Motor neuron (in vitro differentiated cells): Measurements from ENCODE around the gene TMEM171. TPM values are rescaled to one million over a fixed set of nuclear protein-coding genes. Genes with fewer than 3 reads are reported as not detected.

Experiments used
- ATAC-seq, 8 experiments: fragments of 200-7000 bp; cut with Tn5 transposase; replicated peaks in 6 of 8; 2 replicates each; pipeline ENCODE4 v1.8.0; 2021; ENCODE audit warnings: mild to moderate bottlenecking in 8 of 8, moderate library complexity in 8 of 8
- H3K27ac ChIP-seq, 2 donors: fragments of 250-450 bp; sonication (Bioruptor Pico); 2 replicates each; pipeline ENCODE4 v1.9.0; 2021; ENCODE audit warnings: antibody characterized with exemption in 2 of 2, mild to moderate bottlenecking in 2 of 2, moderate library complexity in 1 of 2
- H3K4me1 ChIP-seq, 2 donors: fragments of 250-450 bp; sonication (Bioruptor Pico); replicated peaks in 1 of 2; 2 replicates each; pipeline ENCODE4 v1.6.1; 2021; ENCODE audit warnings: antibody characterized with exemption in 2 of 2, mild to moderate bottlenecking in 2 of 2, moderate library complexity in 1 of 2
- H3K4me3 ChIP-seq, 5 donors: fragments of 250-450 bp; sonication (Bioruptor Pico); 2 replicates each; pipeline ENCODE4 v1.9.0; 2021; ENCODE audit warnings: antibody characterized with exemption in 5 of 5, mild to moderate bottlenecking in 5 of 5, moderate library complexity in 4 of 5
- WGBS, 10 experiments: fragments of 450-650 bp; shearing (Covaris generic); methylation state at CpG; one replicate each; pipeline ENCODE4 v1.0.0; 2022; 5-methylcytosine and 5-hydroxymethylcytosine counted together
- in situ Hi-C, 9 experiments: fragments of 400-800 bp; cut with MboI; loops; one replicate each; pipeline ENCODE4 v1.15.0; 2021; ENCODE audit warnings: low sequenced_read_pairs in 9 of 9, low pct_unique_long_range_greater_than_20kb in 2 of 9; ENCODE audit not compliant: unreplicated experiment in 9 of 9
- total RNA-seq, 8 experiments: library from RNA; unstranded; fragments of 300-600 nt; gene quantifications; 2 replicates each; pipeline versions ENCODE4 v1.2.3 to v1.2.4, GENCODE V29; 2022

Gene TMEM171
- total RNA-seq, 8 experiments from 2014 or later, result 0.11 to 7.4 (median 0.85) TPM; not detected in 3

DNA sequence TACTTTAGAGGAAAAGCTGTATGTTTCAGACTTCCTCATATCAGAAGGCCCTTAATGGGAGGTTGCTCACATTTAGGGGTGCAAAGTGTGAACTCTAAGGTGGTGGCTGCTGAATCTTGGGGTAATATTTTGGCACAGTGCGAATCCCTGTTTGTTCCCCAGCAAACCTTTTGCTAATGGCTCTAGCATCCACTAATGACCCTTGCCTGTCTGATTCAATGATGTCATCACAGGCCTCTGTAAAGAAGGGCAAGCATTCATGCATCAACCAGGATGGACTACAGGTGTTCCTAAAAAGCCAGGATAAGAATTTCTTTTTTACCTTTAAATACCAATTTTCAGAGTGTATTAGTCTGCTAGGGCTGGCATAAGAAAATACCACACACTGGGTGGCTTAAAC, 20.4 kb downstream of the TMEM171 start:
- no peak for ATAC-seq
- in situ Hi-C loops, result no loop called here
- Histone ChIP-seq H3K4me3 (no peak overlapping the region), H3K4me1 (no peaks in the 10 kb centered on the region), H3K27ac (no peak overlapping the region)
- WGBS, 10 experiments, result 80 to 100% (median 100%) methylated on average over 1 of the region's 1 CpG; no CpG with 5 or more reads in 4 of the 10 experiments

DNA sequence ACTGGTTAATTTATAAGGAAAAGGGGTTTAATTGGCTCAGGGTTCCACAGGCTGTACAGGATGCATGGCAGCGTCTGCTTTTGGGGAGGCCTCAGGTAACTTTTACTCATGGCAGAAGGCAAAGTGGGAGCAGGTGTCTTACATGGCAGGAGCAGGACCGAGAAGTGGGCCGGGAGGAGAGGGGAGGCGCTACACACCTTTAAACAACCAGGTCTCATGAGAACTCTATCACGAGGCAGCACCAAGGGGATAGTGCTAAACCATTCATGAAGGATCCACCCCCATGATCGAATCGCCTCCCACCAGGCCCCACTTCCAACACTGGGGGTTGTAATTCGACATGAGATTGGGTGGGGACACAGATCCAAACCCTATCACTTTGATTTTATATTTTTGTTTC, 21.7 kb downstream of the TMEM171 start:
- H3K4me3 ChIP-seq, result no peak overlapping the region
- WGBS, 10 experiments, result 31 to 94% (median 73%) methylated on average over 1 to 8 of the region's 8 CpGs
- in situ Hi-C loops, result no loop called here
- no peaks in the 10 kb centered on the region for H3K4me1 ChIP-seq
- no peak for ATAC-seq
- H3K27ac ChIP-seq, result no peak overlapping the region

GRCh38 chr5:73143716-73144115, 23.3 kb downstream of the TMEM171 start:
- no peak overlapping the region for H3K27ac ChIP-seq
- in situ Hi-C loops, result no loop called here
- no peaks in the 10 kb centered on the region for H3K4me1 ChIP-seq
- no peak overlapping the region for H3K4me3 ChIP-seq
- no peak for ATAC-seq
- WGBS, 10 experiments, result 45 to 100% (median 84%) methylated on average over 2 to 5 of the region's 6 CpGs

DNA sequence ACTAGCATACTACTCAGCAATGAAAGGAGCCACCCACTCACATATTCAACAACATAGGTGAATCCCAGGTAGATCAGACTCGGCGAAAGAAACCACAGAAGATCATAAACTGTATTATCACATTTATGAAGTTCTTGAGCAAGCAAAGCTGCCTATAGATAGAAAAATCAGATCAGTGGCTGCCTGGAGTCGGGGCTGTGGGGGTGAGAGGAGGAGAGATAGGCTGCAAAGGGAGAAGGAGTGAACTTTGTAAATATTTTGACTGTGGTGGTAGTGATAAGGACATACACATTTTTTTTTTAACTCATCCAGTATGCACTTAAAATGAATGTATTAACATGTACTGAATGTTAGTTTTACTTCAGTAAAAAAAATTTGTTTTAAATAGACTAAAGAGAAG, 29.2 kb downstream of the TMEM171 start:
- Histone ChIP-seq H3K4me1 (no peaks in the 10 kb centered on the region), H3K27ac (no peak overlapping the region), H3K4me3 (no peak overlapping the region)
- WGBS, 10 experiments, result 37 to 72% (median 44%) methylated on average over 1 to 3 of the region's 3 CpGs
- in situ Hi-C loops, result no loop called here
- ATAC-seq, result no peak

GRCh38 chr5:73150876-73151275, 30.5 kb downstream of the TMEM171 start:
- no peak for ATAC-seq
- in situ Hi-C loops, result no loop called here
- 59 to 100% (median 71%) methylated on average over 1 to 6 of the region's 7 CpGs; no CpG with 5 or more reads in 2 of the 10 experiments for WGBS, 10 experiments
- Histone ChIP-seq H3K4me1 (no peaks in the 10 kb centered on the region), H3K4me3 (no peak overlapping the region), H3K27ac (no peak overlapping the region)

DNA sequence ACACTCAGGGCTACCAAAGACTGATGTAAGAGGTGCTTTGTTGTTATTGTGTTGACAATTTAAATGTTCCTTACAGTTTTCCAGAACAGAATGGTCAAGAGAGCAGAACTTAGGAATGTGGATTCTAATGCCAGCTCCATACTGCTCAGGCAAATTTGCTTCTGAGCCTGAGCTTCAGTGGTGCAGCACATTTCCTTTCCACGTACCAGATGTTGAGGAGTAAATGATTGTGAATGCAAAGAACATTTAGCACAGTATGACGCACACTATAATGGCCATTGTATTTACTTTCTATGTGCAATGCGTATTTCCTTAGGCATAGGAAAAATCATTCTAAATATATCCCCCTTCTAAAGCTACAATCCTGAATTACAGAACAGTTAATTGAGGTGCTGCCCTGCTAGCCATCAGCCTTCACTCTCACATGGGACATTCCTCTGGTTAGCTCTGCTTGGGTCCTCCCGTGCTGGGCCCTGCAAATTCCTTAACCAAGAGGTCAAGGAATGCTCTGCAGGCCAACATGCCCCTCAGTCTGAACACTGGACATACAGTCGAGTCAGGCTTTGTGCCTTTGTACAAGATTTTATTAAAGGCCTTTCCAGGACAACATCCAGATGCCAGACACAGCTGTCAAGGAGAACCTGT, 31.5 kb downstream of the TMEM171 start:
- H3K27ac ChIP-seq, result no peak overlapping the region
- H3K4me3 ChIP-seq, result no peak overlapping the region
- no peaks in the 10 kb centered on the region for H3K4me1 ChIP-seq
- ATAC-seq, result peak in 3 of 8 experiments; percentile 28 to 94 (median 49)
- in situ Hi-C loops, result no loop called here
- 8 to 100% (median 67%) methylated on average over 1 to 5 of the region's 5 CpGs; no CpG with 5 or more reads in 1 of the 10 experiments for WGBS, 10 experiments

- no peak for ATAC-seq
- Histone ChIP-seq H3K27ac (no peak overlapping the region), H3K4me1 (no peaks in the 10 kb centered on the region), H3K4me3 (no peak overlapping the region)
- in situ Hi-C loops, result no loop called here
- WGBS, 10 experiments, result 76 to 100% (median 86%) methylated on average over 1 to 12 of the region's 14 CpGs; no CpG with 5 or more reads in 2 of the 10 experiments
These were observed 32.3 kb downstream of the TMEM171 start for GRCh38 chr5:73152411-73153388.

DNA sequence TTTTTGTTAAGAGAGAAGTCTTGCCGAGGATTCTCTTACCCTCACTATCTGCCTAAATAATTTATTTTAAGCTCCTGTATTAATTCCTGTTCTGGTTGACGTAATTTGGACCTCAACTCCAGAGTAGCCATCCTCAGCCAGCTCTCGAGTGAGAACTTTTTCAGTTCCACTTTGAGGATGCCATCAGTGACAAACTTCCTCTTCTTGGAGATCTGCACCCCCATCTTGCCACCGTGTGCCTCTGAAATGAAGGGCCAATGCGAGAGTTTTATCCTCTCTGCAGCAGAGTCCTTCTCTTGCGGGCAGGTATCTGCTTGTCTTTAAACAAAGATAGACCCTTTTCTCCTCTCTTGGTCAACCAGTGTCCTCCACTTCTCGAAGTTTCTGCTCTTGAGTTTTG, 33.1 kb downstream of the TMEM171 start:
- in situ Hi-C loops, result no loop called here
- 30 to 100% (median 73%) methylated on average over 1 to 7 of the region's 7 CpGs; no CpG with 5 or more reads in 1 of the 10 experiments for whole genome bisulfite sequencing, 10 experiments
- no peak for ATAC-seq
- Histone ChIP-seq H3K4me1 (no peaks in the 10 kb centered on the region), H3K4me3 (no peak overlapping the region), H3K27ac (no peak overlapping the region)

GRCh38 chr5:73154208-73155006, 34.0 kb downstream of the TMEM171 start:
- 40 to 100% (median 77%) methylated on average over 2 to 4 of the region's 5 CpGs; no CpG with 5 or more reads in 1 of the 10 experiments for WGBS, 10 experiments

GRCh38 chr5:73155271-73156222, 35.2 kb downstream of the TMEM171 start:
- ATAC-seq, result no peak
- 20 to 100% (median 85%) methylated on average over 1 to 7 of the region's 18 CpGs for WGBS, 10 experiments
- Histone ChIP-seq H3K4me3 (no peak overlapping the region), H3K27ac (no peak overlapping the region), H3K4me1 (no peaks in the 10 kb centered on the region)
- in situ Hi-C loops, result no loop called here

More at GRCh38 chr5:73154208-73155006, 34.0 kb downstream of the TMEM171 start:
- no peaks in the 10 kb centered on the region for H3K4me1 ChIP-seq
- no peak overlapping the region for H3K27ac ChIP-seq
- no peak overlapping the region for H3K4me3 ChIP-seq
- ATAC-seq, result no peak
- in situ Hi-C loops, result no loop called here

GRCh38 chr5:73157414-73158303, 37.3 kb downstream of the TMEM171 start:
- no peak overlapping the region for H3K4me3 ChIP-seq
- H3K4me1 ChIP-seq, result no peaks in the 10 kb centered on the region
- H3K27ac ChIP-seq, result no peak overlapping the region
- in situ Hi-C loops, result no loop called here
- no peak for ATAC-seq
- WGBS, 10 experiments, result 53 to 100% (median 81%) methylated on average over 1 to 6 of the region's 6 CpGs; no CpG with 5 or more reads in 1 of the 10 experiments
